Measurements from ENCODE around the gene PTPRE. TPM values are rescaled to one million over a fixed set of nuclear protein-coding genes. Genes with fewer than 3 reads are reported as not detected.

The PTPRE gene
- polyA plus RNA-seq, 1 of the 3 experiments (the other 2 are of a cell fraction) = 11.8 TPM

GRCh38 chr10:127997937-127998336 lies 91.0 kb downstream of the PTPRE start (continued):
- TF ChIP-seq TEAD4 (IDR thresholded peaks at IDR 0.05; ENCODE audit: borderline replicate concordance, insufficient read depth) (no peak), GATA2 (CRISPR knock-in tag; IDR thresholded peaks at IDR 0.05) (no peak), CHD2 (IDR thresholded peaks at IDR 0.05; ENCODE audit: low read length, partially characterized antibody) (no peak), USF2 (IDR thresholded peaks at IDR 0.05; ENCODE audit: borderline replicate concordance, low read depth, low read length) (no peak), FOXJ3 (CRISPR knock-in tag; IDR thresholded peaks at IDR 0.05) (no peak), MEF2A (IDR thresholded peaks at IDR 0.05; ENCODE audit: borderline replicate concordance, low read depth) (no peak), EZH2phosphoT487 (IDR thresholded peaks at IDR 0.05; ENCODE audit: borderline replicate concordance, low read depth) (no peak), ZBTB33 (IDR thresholded peaks at IDR 0.05; ENCODE audit: borderline replicate concordance, low read depth) (no peak), NFIC (IDR thresholded peaks at IDR 0.05; ENCODE audit: borderline replicate concordance) (no peak), NRF1 (IDR thresholded peaks at IDR 0.05; ENCODE audit: low read depth, low read length) (no peak), RFX5 (IDR thresholded peaks at IDR 0.05; ENCODE audit: low read length) (no peak), USF1 (IDR thresholded peaks at IDR 0.05; ENCODE audit: borderline replicate concordance, low read depth) (no peak)

GRCh38 chr10:127998501-127999144 lies 91.7 kb downstream of the PTPRE start:
- Histone ChIP-seq H3K27ac (ENCODE audit: low read depth in 2 of 2, low read length in 1 of 2) (no peak overlapping the region), H2AFZ (ENCODE audit: low read depth) (no peak overlapping the region), H3K9me2 (no peaks in the 10 kb centered on the region), H3F3A (replicated peaks; ENCODE audit: insufficient read depth) (no peaks in the 10 kb centered on the region), H3K9me3 (no peaks in the 10 kb centered on the region), H3K36me3 (replicated peaks in 1 of 2; ENCODE audit: control insufficient read depth in 1 of 2, insufficient read depth in 2 of 2, low read length in 1 of 2) (no peaks in the 10 kb centered on the region), H3K4me1 (ENCODE audit: control insufficient read depth in 1 of 2, insufficient read depth in 2 of 2, low read depth in 1 of 2, low read length in 1 of 2) (peaks cover 9 to 10% of the 10 kb centered on the region in 2 experiments; a peak in 1 of 4 replicates), H3K4me2 (no peak overlapping the region), H3K27me3 (ENCODE audit: insufficient read depth) (no peaks in the 10 kb centered on the region), H4K20me1 (ENCODE audit: insufficient read depth) (no peaks in the 10 kb centered on the region), H3K79me2 (ENCODE audit: insufficient read depth) (no peaks in the 10 kb centered on the region), H3K9ac (no peak overlapping the region), H3K4me3 (ENCODE audit: low read depth in 2 of 2, low read length in 1 of 2) (no peak overlapping the region)
- POLR2A ChIA-PET = no interaction called here
- CTCF ChIA-PET = interaction anchor here (0.6 to 6.6 kb wide), 3 partner anchors 13 to 92 kb away, joined by 4 to 34 read pairs (median 31); partner anchors contain the start of gene PTPRE
- 88% methylated on average over 17 of the region's 17 CpGs for WGBS (ENCODE audit: low lambda C conversion rate)
- no peak for DNase-seq
- TF ChIP-seq MAX (IDR thresholded peaks at IDR 0.05; ENCODE audit: low read depth) (no peak), ELF1 (IDR thresholded peaks at IDR 0.05) (no peak), CHD2 (IDR thresholded peaks at IDR 0.05; ENCODE audit: low read length, partially characterized antibody) (no peak), RFX5 (IDR thresholded peaks at IDR 0.05; ENCODE audit: low read length) (no peak), FOSL2 (IDR thresholded peaks at IDR 0.05; ENCODE audit: borderline replicate concordance, low read depth) (no peak), RCOR1 (IDR thresholded peaks at IDR 0.05; ENCODE audit: low read length) (no peak), YY1 (IDR thresholded peaks at IDR 0.05; ENCODE audit: low read depth) (no peak), NFIC (IDR thresholded peaks at IDR 0.05; ENCODE audit: borderline replicate concordance) (no peak), TEAD4 (IDR thresholded peaks at IDR 0.05; ENCODE audit: borderline replicate concordance, insufficient read depth) (no peak), USF1 (IDR thresholded peaks at IDR 0.05; ENCODE audit: borderline replicate concordance, low read depth) (no peak), USF2 (IDR thresholded peaks at IDR 0.05; ENCODE audit: borderline replicate concordance, low read depth, low read length) (no peak), SMC3 (IDR thresholded peaks at IDR 0.05; ENCODE audit: low read depth, low read length) (no peak), EP300 (IDR thresholded peaks at IDR 0.05; ENCODE audit: borderline replicate concordance in 1 of 2, low read depth in 1 of 2, low read length in 1 of 2) (no peak), REST (IDR thresholded peaks at IDR 0.05; ENCODE audit: low read depth, low read length) (no peak)
